T-helper 2 cell treated with Interferon-gamma antibody and Interleukin-4, amounts not matched to agents 5 μg/mL and 100 μg/mL, for 36 hours (primary cell): ENCODE data around the gene CC2D2B.
"Not testable (repeated sequence)": the region's sequence is repeated elsewhere in the genome, so short reads cannot be mapped to it uniquely, and the experiment has no call there.

Source experiments
- DNase-seq: peaks from one replicate; pipeline ENCODE4 v3.0.0; 2021; ENCODE audit warnings: low spot score
- H3K27ac Mint-ChIP-seq: one replicate; pipeline ENCODE4 v1.8.0; 2021; ENCODE audit warnings: mild to moderate bottlenecking, mixed read lengths
- H3K27me3 Mint-ChIP-seq: one replicate; pipeline ENCODE4 v1.8.0; 2021; ENCODE audit warnings: low read depth, mixed read lengths
- H3K36me3 Mint-ChIP-seq: one replicate; pipeline ENCODE4 v1.8.0; 2021; ENCODE audit warnings: low read depth, mixed read lengths
- H3K4me1 Mint-ChIP-seq: one replicate; pipeline ENCODE4 v1.8.0; 2021; ENCODE audit warnings: low read depth, mixed read lengths
- H3K4me3 Mint-ChIP-seq: one replicate; pipeline ENCODE4 v1.8.0; 2022; ENCODE audit warnings: mild to moderate bottlenecking, moderate library complexity, mixed read lengths
- H3K9me3 Mint-ChIP-seq: one replicate; pipeline ENCODE4 v1.8.0; 2021; ENCODE audit warnings: mixed read lengths

Gene CC2D2B

GRCh38 chr10:95907456-95908253 lies at the start of gene CC2D2B:
CC2D2B (plus strand) TSS chr10:95907975; CDS start chr10:95911324, 3,349 bp downstream.
- peak; percentile 78 for DNase-seq
- H3K4me3 Mint-ChIP-seq, result peak within 1 kb of the TSS; percentile 92
- H3K27ac Mint-ChIP-seq, result peak within 1 kb of the TSS; percentile 94
- no peaks in the 10 kb centered on the region for H3K9me3 Mint-ChIP-seq
- peaks cover 16% of the 10 kb centered on the region for H3K27me3 Mint-ChIP-seq
- H3K36me3 Mint-ChIP-seq, result peaks cover 9% of the 10 kb centered on the region
- peaks cover 20% of the 10 kb centered on the region for H3K4me1 Mint-ChIP-seq

GRCh38 chr10:95860166-95860940 lies 47.4 kb upstream of the CC2D2B start:
- peaks cover 12% of the 10 kb centered on the region for H3K36me3 Mint-ChIP-seq
- peaks cover 21% of the 10 kb centered on the region for H3K4me1 Mint-ChIP-seq
- no peaks in the 10 kb centered on the region for H3K27me3 Mint-ChIP-seq
- no peaks in the 10 kb centered on the region for H3K9me3 Mint-ChIP-seq
- H3K27ac Mint-ChIP-seq, result no peak overlapping the region
- no peak for DNase-seq
- no peak overlapping the region for H3K4me3 Mint-ChIP-seq

GRCh38 chr10:95861386-95861785 lies 46.4 kb upstream of the CC2D2B start:
- peaks cover 26% of the 10 kb centered on the region for H3K4me1 Mint-ChIP-seq
- H3K27me3 Mint-ChIP-seq, result no peaks in the 10 kb centered on the region
- H3K4me3 Mint-ChIP-seq, result no peak overlapping the region
- H3K9me3 Mint-ChIP-seq, result no peaks in the 10 kb centered on the region
- DNase-seq, result no peak
- H3K27ac Mint-ChIP-seq, result no peak overlapping the region
- peaks cover 10% of the 10 kb centered on the region for H3K36me3 Mint-ChIP-seq

- peak; percentile 69 for DNase-seq
Observed at GRCh38 chr10:95864906-95865813, 42.6 kb upstream of the CC2D2B start.

GRCh38 chr10:95865814-95866466 lies 41.8 kb upstream of the CC2D2B start:
- no peak overlapping the region for H3K4me3 Mint-ChIP-seq
- DNase-seq, result no peak
- H3K4me1 Mint-ChIP-seq, result peaks cover 41% of the 10 kb centered on the region
- no peak overlapping the region for H3K27ac Mint-ChIP-seq
- H3K27me3 Mint-ChIP-seq, result no peaks in the 10 kb centered on the region
- H3K9me3 Mint-ChIP-seq, result no peaks in the 10 kb centered on the region
- H3K36me3 Mint-ChIP-seq, result peaks cover 32% of the 10 kb centered on the region

More at GRCh38 chr10:95864906-95865813, 42.6 kb upstream of the CC2D2B start:
- no peaks in the 10 kb centered on the region for H3K27me3 Mint-ChIP-seq
- H3K4me3 Mint-ChIP-seq, result peak overlapping the region; percentile 27
- peaks cover 27% of the 10 kb centered on the region for H3K36me3 Mint-ChIP-seq
- H3K27ac Mint-ChIP-seq, result peak overlapping the region; percentile 76
- no peaks in the 10 kb centered on the region for H3K9me3 Mint-ChIP-seq
- peaks cover 41% of the 10 kb centered on the region for H3K4me1 Mint-ChIP-seq

- Mint-ChIP-seq H3K27ac (no peak overlapping the region), H3K4me3 (no peak overlapping the region), H3K27me3 (no peaks in the 10 kb centered on the region), H3K36me3 (peaks cover 31% of the 10 kb centered on the region), H3K4me1 (peaks cover 39% of the 10 kb centered on the region), H3K9me3 (no peaks in the 10 kb centered on the region)
- no peak for DNase-seq
Observed at GRCh38 chr10:95866467-95866842, 41.3 kb upstream of the CC2D2B start.

- peak; percentile 13 for DNase-seq
- Mint-ChIP-seq H3K9me3 (no peaks in the 10 kb centered on the region), H3K4me3 (peak overlapping the region; percentile 20), H3K27ac (no peak overlapping the region), H3K27me3 (no peaks in the 10 kb centered on the region), H3K36me3 (peaks cover 36% of the 10 kb centered on the region), H3K4me1 (peaks cover 36% of the 10 kb centered on the region)
Observed at GRCh38 chr10:95867866-95868265, 39.9 kb upstream of the CC2D2B start.

- Mint-ChIP-seq H3K27me3 (no peaks in the 10 kb centered on the region), H3K9me3 (peaks cover 13% of the 10 kb centered on the region), H3K36me3 (peaks cover 70% of the 10 kb centered on the region), H3K4me3 (no peak overlapping the region), H3K4me1 (peaks cover 16% of the 10 kb centered on the region), H3K27ac (no peak overlapping the region)
- no peak for DNase-seq
Observed at GRCh38 chr10:95872158-95872711, 35.5 kb upstream of the CC2D2B start.

- peaks cover 70% of the 10 kb centered on the region for H3K36me3 Mint-ChIP-seq
- no peak overlapping the region for H3K4me3 Mint-ChIP-seq
- peaks cover 16% of the 10 kb centered on the region for H3K9me3 Mint-ChIP-seq
- H3K27me3 Mint-ChIP-seq, result no peaks in the 10 kb centered on the region
- no peak for DNase-seq
- peaks cover 15% of the 10 kb centered on the region for H3K4me1 Mint-ChIP-seq
- H3K27ac Mint-ChIP-seq, result no peak overlapping the region
Observed at GRCh38 chr10:95873139-95873538, 34.6 kb upstream of the CC2D2B start.

GRCh38 chr10:95873651-95874050 lies 34.1 kb upstream of the CC2D2B start:
- no peak for DNase-seq
- H3K27ac Mint-ChIP-seq, result no peak overlapping the region
- no peaks in the 10 kb centered on the region for H3K27me3 Mint-ChIP-seq
- peaks cover 68% of the 10 kb centered on the region for H3K36me3 Mint-ChIP-seq
- peaks cover 14% of the 10 kb centered on the region for H3K4me1 Mint-ChIP-seq
- H3K4me3 Mint-ChIP-seq, result no peak overlapping the region
- peaks cover 16% of the 10 kb centered on the region for H3K9me3 Mint-ChIP-seq

GRCh38 chr10:95874783-95875182 lies 33.0 kb upstream of the CC2D2B start:
- Mint-ChIP-seq H3K36me3 (peaks cover 71% of the 10 kb centered on the region), H3K9me3 (peaks cover 16% of the 10 kb centered on the region), H3K4me1 (peaks cover 13% of the 10 kb centered on the region)
- H3K27me3 Mint-ChIP-seq, H3K27ac Mint-ChIP-seq, H3K4me3 Mint-ChIP-seq, DNase-seq: not testable (repeated sequence)

- no peaks in the 10 kb centered on the region for H3K27me3 Mint-ChIP-seq
- H3K36me3 Mint-ChIP-seq, result peaks cover 78% of the 10 kb centered on the region
- H3K9me3 Mint-ChIP-seq, result peaks cover 16% of the 10 kb centered on the region
- no peak overlapping the region for H3K4me3 Mint-ChIP-seq
- H3K4me1 Mint-ChIP-seq, result peaks cover 13% of the 10 kb centered on the region
- no peak for DNase-seq
- no peak overlapping the region for H3K27ac Mint-ChIP-seq
Observed at GRCh38 chr10:95876756-95877155, 31.0 kb upstream of the CC2D2B start.

- H3K36me3 Mint-ChIP-seq, result peaks cover 75% of the 10 kb centered on the region
- H3K4me3 Mint-ChIP-seq, result no peak overlapping the region
- peaks cover 13% of the 10 kb centered on the region for H3K4me1 Mint-ChIP-seq
- H3K27ac Mint-ChIP-seq, result no peak overlapping the region
- H3K27me3 Mint-ChIP-seq, result no peaks in the 10 kb centered on the region
- H3K9me3 Mint-ChIP-seq, result peaks cover 21% of the 10 kb centered on the region
- DNase-seq, result no peak
Observed at GRCh38 chr10:95877881-95878280, 29.9 kb upstream of the CC2D2B start.
